ENCODE measurements around the gene DMD.

DMD gene

DNA sequence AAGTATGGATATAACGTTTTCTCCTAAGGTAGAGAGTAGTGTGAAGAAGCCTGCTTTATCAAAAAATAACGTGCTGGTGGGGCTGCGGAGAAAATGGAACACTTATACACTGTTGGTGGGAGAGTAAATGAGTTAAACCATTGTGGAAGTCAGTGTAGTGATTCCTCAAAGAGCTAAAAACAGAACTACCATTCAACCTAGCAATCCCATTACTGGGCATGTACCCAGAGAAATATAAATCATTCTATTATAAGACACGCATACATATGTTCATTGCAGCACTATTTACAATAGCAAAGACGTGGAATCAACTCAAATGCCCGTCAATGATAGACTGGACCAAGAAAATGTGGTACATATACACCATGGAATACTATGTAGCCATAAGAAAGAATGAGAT lies 196.4 kb downstream of the DMD start:
- H3K9ac ChIP-seq (ENCODE audit: low read depth, low read length) = no peak overlapping the region

DNA sequence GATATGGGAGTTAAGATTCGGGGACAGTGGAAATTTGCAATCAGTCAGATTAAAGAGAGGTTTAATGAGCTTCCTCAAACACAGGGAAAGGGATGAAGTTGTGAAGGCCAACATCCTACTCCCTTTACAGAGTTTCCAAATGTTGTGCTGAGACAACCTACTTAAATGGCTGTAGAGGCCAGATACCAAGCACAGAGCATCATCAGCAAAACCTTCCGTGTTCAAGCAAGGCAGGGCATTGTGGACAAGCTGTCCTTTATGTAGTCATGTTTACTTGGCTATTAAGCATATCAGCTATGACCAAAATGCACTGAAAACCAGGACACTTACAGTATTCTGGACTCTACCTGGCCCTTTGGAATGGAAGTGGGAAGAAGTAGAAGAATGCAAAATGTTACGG lies 197.3 kb downstream of the DMD start:
- no peaks in the 10 kb centered on the region for H3K36me3 ChIP-seq (ENCODE audit: insufficient read depth, low read depth, low read length)
- no peaks in the 10 kb centered on the region for H3K27me3 ChIP-seq (ENCODE audit: insufficient read depth, low read length)
- no peaks in the 10 kb centered on the region for H3K9me3 ChIP-seq (ENCODE audit: insufficient read depth, low read depth, low read length)
- no peak overlapping the region for H3K27ac ChIP-seq (ENCODE audit: low read length)
- no peak overlapping the region for H3K4me3 ChIP-seq (ENCODE audit: low read length)
- H3K9ac ChIP-seq (ENCODE audit: low read depth, low read length) = no peak overlapping the region
- H3K4me1 ChIP-seq (ENCODE audit: insufficient read depth, low read length) = no peaks in the 10 kb centered on the region

More for the DNA sequence above, 196.4 kb downstream of the DMD start:
- Histone ChIP-seq H3K36me3 (ENCODE audit: insufficient read depth, low read depth, low read length) (no peaks in the 10 kb centered on the region), H3K27ac (ENCODE audit: low read length) (no peak overlapping the region), H3K4me1 (ENCODE audit: insufficient read depth, low read length) (no peaks in the 10 kb centered on the region), H3K4me3 (ENCODE audit: low read length) (no peak overlapping the region), H3K9me3 (ENCODE audit: insufficient read depth, low read depth, low read length) (no peaks in the 10 kb centered on the region), H3K27me3 (ENCODE audit: insufficient read depth, low read length) (no peaks in the 10 kb centered on the region)

DNA sequence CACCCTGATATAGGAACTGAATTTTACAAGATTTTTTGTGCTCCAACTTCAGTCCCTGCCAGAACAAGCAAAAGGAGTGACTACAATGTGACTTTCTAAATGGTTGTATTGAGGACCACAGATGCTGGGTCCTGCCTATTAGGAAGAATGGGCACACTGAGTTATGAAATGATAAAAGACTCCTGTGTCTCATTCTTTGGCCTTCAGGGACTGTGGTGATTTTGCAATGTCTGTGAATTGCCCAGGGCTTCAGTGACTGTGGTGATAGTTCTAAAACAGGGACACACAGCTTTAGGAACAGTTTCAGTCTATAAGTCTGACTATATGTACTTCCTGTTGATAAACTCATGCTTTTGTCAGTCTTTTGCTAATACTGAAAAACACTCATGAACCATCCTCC lies 210.2 kb downstream of the DMD start:
- no peaks in the 10 kb centered on the region for H3K4me1 ChIP-seq (ENCODE audit: insufficient read depth, low read length)
- H3K4me3 ChIP-seq (ENCODE audit: low read length) = no peak overlapping the region
- no peak overlapping the region for H3K27ac ChIP-seq (ENCODE audit: low read length)
- no peak overlapping the region for H3K9ac ChIP-seq (ENCODE audit: low read depth, low read length)
- H3K27me3 ChIP-seq (ENCODE audit: insufficient read depth, low read length) = no peaks in the 10 kb centered on the region
- no peaks in the 10 kb centered on the region for H3K9me3 ChIP-seq (ENCODE audit: insufficient read depth, low read depth, low read length)
- no peaks in the 10 kb centered on the region for H3K36me3 ChIP-seq (ENCODE audit: insufficient read depth, low read depth, low read length)

DNA sequence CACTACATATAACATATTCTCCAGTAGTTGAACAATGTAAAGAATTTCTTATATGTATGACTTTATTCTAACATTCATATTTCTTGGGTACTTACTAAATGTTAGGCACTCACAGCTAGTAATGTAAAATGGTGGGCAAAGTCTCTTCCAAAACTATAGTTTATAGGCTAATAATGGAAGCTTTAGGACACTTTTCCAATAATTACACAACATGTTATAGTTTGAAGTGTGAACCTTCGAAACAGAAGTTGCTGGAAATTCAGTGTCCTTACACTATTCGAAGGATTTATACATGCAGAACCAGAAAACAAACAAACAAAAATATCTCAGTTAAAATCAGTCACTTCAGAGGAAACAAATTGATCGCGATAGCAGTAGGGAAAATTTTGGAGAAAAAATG lies 212.6 kb downstream of the DMD start:
- H3K9ac ChIP-seq (ENCODE audit: low read depth, low read length) = no peak overlapping the region
- H3K27ac ChIP-seq (ENCODE audit: low read length) = no peak overlapping the region
- no peaks in the 10 kb centered on the region for H3K27me3 ChIP-seq (ENCODE audit: insufficient read depth, low read length)

DNA sequence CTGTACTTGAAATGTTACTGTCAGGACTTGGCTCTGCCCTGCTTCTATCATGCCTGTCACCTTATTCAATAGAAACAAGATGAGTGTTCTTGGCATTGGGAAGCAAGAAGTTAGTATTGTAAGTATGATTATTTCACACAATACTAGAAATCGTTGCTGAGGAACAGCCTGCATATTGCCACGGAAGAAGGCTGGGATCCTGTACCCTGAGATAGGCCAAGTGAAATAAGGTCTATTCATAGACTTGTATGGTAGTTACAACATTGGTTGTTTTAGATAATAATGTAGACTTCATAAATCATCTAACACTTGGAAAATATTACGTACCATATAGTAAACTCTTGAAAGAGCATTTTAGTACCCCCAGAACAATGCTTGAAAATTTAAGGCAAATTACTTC lies 215.9 kb downstream of the DMD start:
- Histone ChIP-seq H3K9me3 (ENCODE audit: insufficient read depth, low read depth, low read length) (no peaks in the 10 kb centered on the region), H3K36me3 (ENCODE audit: insufficient read depth, low read depth, low read length) (no peaks in the 10 kb centered on the region), H3K27ac (ENCODE audit: low read length) (no peak overlapping the region), H3K27me3 (ENCODE audit: insufficient read depth, low read length) (no peaks in the 10 kb centered on the region), H3K4me1 (ENCODE audit: insufficient read depth, low read length) (no peaks in the 10 kb centered on the region), H3K4me3 (ENCODE audit: low read length) (no peak overlapping the region), H3K9ac (ENCODE audit: low read depth, low read length) (no peak overlapping the region)

More for the DNA sequence above, 212.6 kb downstream of the DMD start:
- Histone ChIP-seq H3K4me3 (ENCODE audit: low read length) (no peak overlapping the region), H3K4me1 (ENCODE audit: insufficient read depth, low read length) (no peaks in the 10 kb centered on the region), H3K9me3 (ENCODE audit: insufficient read depth, low read depth, low read length) (no peaks in the 10 kb centered on the region), H3K36me3 (ENCODE audit: insufficient read depth, low read depth, low read length) (no peaks in the 10 kb centered on the region)

DNA sequence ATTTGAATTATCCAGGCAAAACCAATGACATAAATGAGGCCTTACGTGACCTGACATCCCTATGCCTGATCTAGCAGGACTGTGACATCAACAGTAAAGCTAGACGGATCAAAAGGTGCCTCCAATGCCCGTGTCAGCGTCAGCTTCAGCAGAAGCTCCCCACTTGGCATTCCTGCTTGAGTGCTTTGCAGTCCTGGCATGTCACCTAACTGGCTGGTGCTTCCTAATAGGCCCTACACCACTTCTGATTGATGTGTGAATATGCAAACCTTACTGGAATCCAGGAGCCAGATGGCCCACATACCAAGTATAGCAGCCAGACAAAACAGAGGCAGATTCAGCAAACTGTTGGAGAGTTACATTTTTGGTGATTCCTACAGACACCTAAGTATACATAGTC lies 224.2 kb downstream of the DMD start:
- peaks cover 3% of the 10 kb centered on the region for H3K4me1 ChIP-seq (ENCODE audit: insufficient read depth, low read length)

DNA sequence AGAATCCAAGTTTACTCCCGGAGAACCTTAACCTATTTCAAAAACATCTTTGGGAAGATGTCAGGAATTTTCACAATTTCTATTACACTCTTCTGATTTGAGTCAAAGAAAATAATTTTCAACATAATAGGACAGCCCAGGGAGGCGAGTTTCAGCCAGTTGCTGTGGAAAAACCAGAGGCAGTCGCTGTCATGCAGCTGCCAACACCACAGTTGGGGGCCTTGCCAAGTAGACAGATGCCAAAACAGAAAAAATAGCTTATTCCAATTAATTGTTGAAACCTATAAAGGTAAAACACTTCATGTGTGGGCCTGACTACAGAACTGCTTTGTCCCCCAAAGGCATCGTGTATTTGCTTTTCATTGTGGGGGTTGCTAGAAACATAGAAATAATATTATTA lies 225.8 kb downstream of the DMD start:
- no peaks in the 10 kb centered on the region for H3K27me3 ChIP-seq (ENCODE audit: insufficient read depth, low read length)
- H3K27ac ChIP-seq (ENCODE audit: low read length) = no peak overlapping the region
- H3K9me3 ChIP-seq (ENCODE audit: insufficient read depth, low read depth, low read length) = no peaks in the 10 kb centered on the region
- H3K9ac ChIP-seq (ENCODE audit: low read depth, low read length) = no peak overlapping the region
- H3K4me1 ChIP-seq (ENCODE audit: insufficient read depth, low read length) = peaks cover 3% of the 10 kb centered on the region
- no peak overlapping the region for H3K4me3 ChIP-seq (ENCODE audit: low read length)
- no peaks in the 10 kb centered on the region for H3K36me3 ChIP-seq (ENCODE audit: insufficient read depth, low read depth, low read length)

More for the DNA sequence above, 224.2 kb downstream of the DMD start:
- no peaks in the 10 kb centered on the region for H3K36me3 ChIP-seq (ENCODE audit: insufficient read depth, low read depth, low read length)
- H3K27ac ChIP-seq (ENCODE audit: low read length) = no peak overlapping the region
- no peaks in the 10 kb centered on the region for H3K9me3 ChIP-seq (ENCODE audit: insufficient read depth, low read depth, low read length)
- no peaks in the 10 kb centered on the region for H3K27me3 ChIP-seq (ENCODE audit: insufficient read depth, low read length)
- H3K4me3 ChIP-seq (ENCODE audit: low read length) = no peak overlapping the region
- no peak overlapping the region for H3K9ac ChIP-seq (ENCODE audit: low read depth, low read length)

DNA sequence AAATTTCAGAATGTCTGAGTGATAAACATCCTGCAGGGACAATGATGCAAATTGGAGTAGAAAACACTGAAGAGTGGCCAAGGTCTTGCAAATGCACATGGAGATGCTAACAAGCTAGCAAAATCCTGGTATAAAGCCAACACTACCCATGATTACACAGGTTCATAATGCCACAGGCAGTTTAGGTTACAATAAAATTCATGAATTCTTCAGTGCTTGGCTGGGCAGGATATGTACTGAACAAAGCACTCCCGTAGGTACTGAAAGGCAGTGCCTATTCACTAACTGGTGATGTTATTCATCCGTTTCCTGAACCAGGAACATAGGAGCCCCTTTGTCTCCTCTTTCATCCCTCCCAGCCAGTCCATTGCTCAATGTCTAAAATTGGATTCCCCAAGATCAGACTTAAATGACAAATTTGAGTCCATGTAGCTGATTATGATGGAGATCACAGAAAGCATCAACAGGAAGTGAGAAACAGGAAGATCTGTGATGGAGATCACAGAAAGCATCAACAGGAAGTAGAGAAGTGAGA lies 244.5 kb downstream of the DMD start:
- H3K4me3 ChIP-seq (ENCODE audit: low read length) = no peak overlapping the region
- no peaks in the 10 kb centered on the region for H3K9me3 ChIP-seq (ENCODE audit: insufficient read depth, low read depth, low read length)
- H3K36me3 ChIP-seq (ENCODE audit: insufficient read depth, low read depth, low read length) = no peaks in the 10 kb centered on the region
- no peak overlapping the region for H3K9ac ChIP-seq (ENCODE audit: low read depth, low read length)
- H3K4me1 ChIP-seq (ENCODE audit: insufficient read depth, low read length) = no peaks in the 10 kb centered on the region
- H3K27me3 ChIP-seq (ENCODE audit: insufficient read depth, low read length) = no peaks in the 10 kb centered on the region
- H3K27ac ChIP-seq (ENCODE audit: low read length) = no peak overlapping the region

DNA sequence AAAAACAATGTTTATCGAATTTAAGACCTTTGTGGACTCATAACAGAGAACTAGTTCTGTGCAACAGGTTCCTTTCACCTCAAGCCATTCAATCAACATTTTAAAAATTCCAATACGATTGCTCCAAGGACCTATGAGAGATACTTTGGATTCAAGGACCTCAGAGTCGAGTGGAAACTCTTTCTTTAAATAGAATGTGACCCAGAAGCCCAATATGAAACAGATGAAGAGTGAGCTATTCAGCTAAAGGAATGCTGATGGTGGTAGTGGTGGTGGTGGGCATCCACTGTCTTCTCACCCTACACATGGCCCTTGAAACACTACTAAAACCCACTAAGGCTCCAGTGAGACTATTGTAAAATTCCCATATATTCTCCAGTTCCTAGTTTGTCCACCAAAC lies 257.2 kb downstream of the DMD start:
- no peak overlapping the region for H3K27ac ChIP-seq (ENCODE audit: low read length)
- no peak overlapping the region for H3K9ac ChIP-seq (ENCODE audit: low read depth, low read length)
- H3K4me1 ChIP-seq (ENCODE audit: insufficient read depth, low read length) = no peaks in the 10 kb centered on the region
- H3K27me3 ChIP-seq (ENCODE audit: insufficient read depth, low read length) = no peaks in the 10 kb centered on the region
- no peaks in the 10 kb centered on the region for H3K9me3 ChIP-seq (ENCODE audit: insufficient read depth, low read depth, low read length)
- no peak overlapping the region for H3K4me3 ChIP-seq (ENCODE audit: low read length)
- no peaks in the 10 kb centered on the region for H3K36me3 ChIP-seq (ENCODE audit: insufficient read depth, low read depth, low read length)

DNA sequence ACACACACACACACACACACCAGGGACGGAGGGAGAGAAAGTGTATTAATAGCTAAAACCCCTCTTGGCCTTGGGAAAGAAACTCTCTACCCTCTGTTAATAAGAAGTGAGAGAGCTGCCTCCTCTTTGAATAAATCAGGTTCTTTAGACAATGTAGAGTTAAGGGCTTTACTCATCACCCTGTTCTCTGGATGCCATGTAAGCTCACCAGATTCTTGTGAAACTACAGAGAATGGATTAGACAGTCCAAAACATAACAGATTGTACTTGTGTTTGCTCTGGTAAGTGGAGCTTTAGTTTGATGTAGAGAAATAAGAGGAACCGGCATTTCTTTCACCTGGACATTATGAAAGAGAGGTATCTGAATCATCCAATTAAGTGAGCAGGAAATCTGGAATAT lies 263.2 kb downstream of the DMD start:
- Histone ChIP-seq H3K9me3 (ENCODE audit: insufficient read depth, low read depth, low read length) (no peaks in the 10 kb centered on the region), H3K4me1 (ENCODE audit: insufficient read depth, low read length) (no peaks in the 10 kb centered on the region), H3K27me3 (ENCODE audit: insufficient read depth, low read length) (no peaks in the 10 kb centered on the region), H3K4me3 (ENCODE audit: low read length) (no peak overlapping the region), H3K27ac (ENCODE audit: low read length) (no peak overlapping the region), H3K9ac (ENCODE audit: low read depth, low read length) (no peak overlapping the region), H3K36me3 (ENCODE audit: insufficient read depth, low read depth, low read length) (no peaks in the 10 kb centered on the region)

DNA sequence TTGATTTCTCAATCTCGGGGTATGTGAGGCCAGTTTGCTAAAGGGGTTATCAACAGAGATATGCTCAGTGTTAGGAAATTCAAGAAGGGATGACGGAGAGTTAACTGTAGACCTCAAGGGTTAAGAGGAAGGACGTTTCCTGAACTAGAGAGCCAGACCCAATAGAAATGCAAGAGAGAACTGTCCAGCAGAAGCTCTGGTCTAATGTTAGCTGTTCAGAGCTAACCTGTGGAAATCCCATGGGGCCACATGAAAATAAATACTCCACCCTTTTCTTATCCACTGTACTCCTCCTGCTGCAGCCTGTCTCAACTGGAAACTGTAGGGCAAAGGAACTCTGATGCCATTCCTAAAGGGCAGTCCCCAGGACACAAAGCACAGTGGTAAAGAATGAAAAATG lies 274.3 kb downstream of the DMD start:
- Histone ChIP-seq H3K27me3 (ENCODE audit: insufficient read depth, low read length) (no peaks in the 10 kb centered on the region), H3K4me1 (ENCODE audit: insufficient read depth, low read length) (no peaks in the 10 kb centered on the region), H3K36me3 (ENCODE audit: insufficient read depth, low read depth, low read length) (no peaks in the 10 kb centered on the region), H3K9ac (ENCODE audit: low read depth, low read length) (no peak overlapping the region), H3K27ac (ENCODE audit: low read length) (no peak overlapping the region), H3K4me3 (ENCODE audit: low read length) (no peak overlapping the region), H3K9me3 (ENCODE audit: insufficient read depth, low read depth, low read length) (no peaks in the 10 kb centered on the region)

DNA sequence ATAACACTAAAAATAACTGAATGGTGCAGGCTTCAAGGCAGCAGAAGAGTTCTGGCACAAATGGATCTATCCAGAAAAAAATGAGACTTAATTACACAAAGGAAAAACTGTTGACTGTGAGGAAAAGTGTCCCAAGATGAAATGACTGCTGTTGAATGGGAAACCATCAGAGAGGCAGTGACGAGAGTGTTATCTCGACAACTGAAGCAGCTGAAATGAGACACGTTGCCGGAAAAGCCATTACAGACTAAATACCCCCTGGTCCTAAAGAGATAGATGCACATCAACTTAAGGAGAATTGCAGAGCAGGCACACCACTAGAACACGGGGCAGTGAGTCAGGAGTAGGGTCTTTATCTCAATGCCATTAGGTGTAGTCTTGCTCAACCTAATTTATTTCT lies 277.8 kb downstream of the DMD start:
- no peaks in the 10 kb centered on the region for H3K4me1 ChIP-seq (ENCODE audit: insufficient read depth, low read length)
- no peak overlapping the region for H3K4me3 ChIP-seq (ENCODE audit: low read length)
- no peak overlapping the region for H3K9ac ChIP-seq (ENCODE audit: low read depth, low read length)
- H3K9me3 ChIP-seq (ENCODE audit: insufficient read depth, low read depth, low read length) = no peaks in the 10 kb centered on the region
- H3K36me3 ChIP-seq (ENCODE audit: insufficient read depth, low read depth, low read length) = no peaks in the 10 kb centered on the region
- H3K27me3 ChIP-seq (ENCODE audit: insufficient read depth, low read length) = no peaks in the 10 kb centered on the region
- no peak overlapping the region for H3K27ac ChIP-seq (ENCODE audit: low read length)

DNA sequence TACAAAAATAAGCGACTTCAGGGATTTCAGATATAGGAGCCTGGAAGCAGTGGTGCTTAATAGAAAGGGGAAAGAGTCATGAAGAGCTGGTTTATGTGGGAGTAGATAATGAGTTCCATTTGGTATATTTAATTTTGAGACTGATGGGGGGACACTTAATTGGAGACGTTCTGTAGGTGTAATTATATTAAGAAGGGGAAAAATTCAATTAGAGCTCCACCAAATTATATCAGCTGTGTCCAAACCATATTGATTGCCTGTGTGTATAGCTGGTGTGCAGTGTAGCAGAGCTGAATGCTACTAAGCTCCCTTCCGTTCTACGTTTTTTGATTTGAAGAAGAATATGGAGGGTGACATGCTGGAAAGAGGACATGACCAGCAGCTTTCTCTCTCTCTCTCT lies 282.3 kb downstream of the DMD start:
- H3K27me3 ChIP-seq (ENCODE audit: insufficient read depth, low read length) = no peaks in the 10 kb centered on the region
- no peak overlapping the region for H3K27ac ChIP-seq (ENCODE audit: low read length)

More for the DNA sequence above, 282.3 kb downstream of the DMD start:
- no peaks in the 10 kb centered on the region for H3K36me3 ChIP-seq (ENCODE audit: insufficient read depth, low read depth, low read length)
- H3K4me1 ChIP-seq (ENCODE audit: insufficient read depth, low read length) = no peaks in the 10 kb centered on the region
- H3K9ac ChIP-seq (ENCODE audit: low read depth, low read length) = no peak overlapping the region
- H3K9me3 ChIP-seq (ENCODE audit: insufficient read depth, low read depth, low read length) = no peaks in the 10 kb centered on the region
- H3K4me3 ChIP-seq (ENCODE audit: low read length) = no peak overlapping the region

Measured in iPS-20b (cell line).